HEK293T (cell line): ENCODE data around the gene ITSN1.

Experiments used
- ARNT ChIP-seq: fragments of 450-650 bp; IDR thresholded peaks from 2 replicates; pipeline ENCODE4 v1.6.1; 2017; ENCODE audit warnings: mild to moderate bottlenecking
- CTBP1 ChIP-seq: fragments of 450-650 bp; IDR thresholded peaks from 2 replicates; pipeline ENCODE4 v1.6.1; 2016; ENCODE audit warnings: borderline replicate concordance
- ELF4 ChIP-seq: fragments of 450-650 bp; IDR thresholded peaks from 2 replicates; pipeline ENCODE4 v1.6.1; 2017; ENCODE audit warnings: antibody characterized with exemption
- FOXM1 ChIP-seq: fragments of 450-650 bp; IDR thresholded peaks from 2 replicates; pipeline ENCODE4 v1.6.1; 2017; ENCODE audit warnings: mild to moderate bottlenecking, borderline replicate concordance
- LEF1 ChIP-seq: fragments of 450-650 bp; IDR thresholded peaks from 2 replicates; pipeline ENCODE4 v1.6.1; 2017; ENCODE audit warnings: mild to moderate bottlenecking, borderline replicate concordance
- SP1 ChIP-seq: fragments of 450-650 bp; IDR thresholded peaks from 2 replicates; pipeline ENCODE4 v1.6.1; 2017
- SUZ12 ChIP-seq: fragments of 450-650 bp; IDR thresholded peaks from 2 replicates; pipeline ENCODE4 v1.6.1; 2016; ENCODE audit warnings: mild to moderate bottlenecking
- TARDBP ChIP-seq: fragments of 450-650 bp; IDR thresholded peaks from 2 replicates; pipeline ENCODE4 v1.6.1; 2016

DNA sequence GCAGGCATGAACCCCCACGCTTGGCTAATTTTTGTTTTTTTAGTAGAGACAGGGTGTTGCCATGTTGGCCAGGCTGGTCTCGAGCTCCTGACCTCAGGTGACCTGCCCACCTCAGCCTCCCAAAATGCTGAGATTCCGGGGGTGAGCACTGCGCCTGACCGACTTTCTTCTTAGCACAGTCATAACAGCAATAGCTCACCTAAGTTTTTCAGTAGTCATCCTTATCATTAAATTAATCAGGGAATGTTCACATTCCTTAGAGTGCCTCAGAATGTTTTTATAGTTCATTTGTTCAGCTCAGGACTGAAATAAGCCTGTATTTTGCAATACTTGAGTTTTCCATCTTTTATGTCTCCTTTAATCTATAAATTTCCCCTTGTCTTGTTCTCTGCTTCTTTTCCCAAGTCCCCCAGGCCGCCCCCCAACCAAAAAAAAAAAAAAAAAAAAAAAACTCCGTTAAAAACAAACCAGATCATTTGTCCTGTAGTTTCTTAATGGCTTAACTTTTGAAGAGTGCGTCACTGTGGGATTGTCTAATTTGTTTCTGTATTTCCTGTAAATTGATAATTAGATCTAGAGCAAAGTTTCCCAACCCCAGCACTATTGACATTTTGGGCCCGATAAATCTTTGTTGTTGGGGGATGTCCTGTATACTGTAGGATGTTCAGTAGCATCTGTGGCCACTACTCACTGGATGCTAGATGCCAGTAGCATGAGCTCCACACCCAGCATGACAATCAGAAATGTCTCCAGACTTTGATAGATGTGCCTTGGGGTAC lies 120.7 kb downstream of the ITSN1 start:
- no peak for TF ChIP-seq SUZ12
- TF ChIP-seq FOXM1: no peak
- no peak for TF ChIP-seq ARNT
- TF ChIP-seq SP1: no peak
- no peak for TF ChIP-seq ELF4
- no peak for TF ChIP-seq CTBP1
- no peak for TF ChIP-seq TARDBP
- no peak for TF ChIP-seq LEF1
